CD4-positive, alpha-beta T cell treated with Interleukin-6 for 4 hours (primary cell): Measurements from ENCODE around the gene HMGCL.
A peak's percentile ranks its signal among the peaks of the same experiment; 100 is the strongest.
"Not testable (repeated sequence)": the region's sequence is repeated elsewhere in the genome, so short reads cannot be mapped to it uniquely, and the experiment has no call there.

Source experiments
- DNase-seq: peaks from one replicate; pipeline ENCODE4 v3.0.0-alpha.2; 2020; ENCODE audit warnings: mixed read lengths

The HMGCL gene

GRCh38 chr1:23797478-23798448 is 27.5 kb downstream of the HMGCL start:
- DNase-seq = no peak

DNA sequence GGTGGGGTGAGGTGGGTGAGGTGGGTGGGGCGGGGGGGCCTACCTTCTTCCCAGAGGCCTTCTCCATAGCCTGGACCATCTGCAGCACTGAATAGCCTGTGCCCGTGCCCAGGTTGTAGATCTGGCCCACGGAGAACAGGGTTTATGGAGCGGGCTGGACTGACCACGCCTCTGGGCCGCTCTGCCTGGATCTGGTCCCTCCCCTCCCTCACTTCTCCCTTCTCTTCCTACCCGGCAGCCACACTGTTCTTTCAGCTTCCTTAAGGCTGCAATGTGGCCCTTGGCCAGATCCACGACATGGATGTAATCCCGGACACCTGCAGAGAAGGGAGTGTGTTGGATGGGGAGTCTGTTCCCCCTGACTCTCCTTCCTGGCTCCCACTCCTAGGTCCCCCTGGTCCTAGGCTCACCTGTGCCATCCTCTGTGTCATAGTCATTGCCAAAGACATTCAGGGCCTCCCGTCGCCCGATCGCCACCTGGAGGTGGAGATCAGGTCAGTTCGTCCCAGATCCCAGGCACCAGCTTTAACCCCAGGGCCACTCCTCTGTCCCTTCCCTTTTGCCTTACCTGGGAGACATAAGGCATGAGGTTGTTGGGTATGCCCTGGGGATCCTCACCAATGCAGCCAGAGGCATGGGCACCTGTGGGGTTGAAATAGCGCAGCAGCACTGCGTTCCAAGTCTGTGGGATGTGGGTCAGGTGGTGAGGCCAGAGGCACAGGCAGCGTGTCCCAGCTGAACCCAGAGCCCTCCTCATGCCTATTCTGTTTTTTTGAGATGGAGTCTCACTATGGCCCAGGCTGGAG is 28.6 kb downstream of the HMGCL start:
- DNase-seq = no peak

DNA sequence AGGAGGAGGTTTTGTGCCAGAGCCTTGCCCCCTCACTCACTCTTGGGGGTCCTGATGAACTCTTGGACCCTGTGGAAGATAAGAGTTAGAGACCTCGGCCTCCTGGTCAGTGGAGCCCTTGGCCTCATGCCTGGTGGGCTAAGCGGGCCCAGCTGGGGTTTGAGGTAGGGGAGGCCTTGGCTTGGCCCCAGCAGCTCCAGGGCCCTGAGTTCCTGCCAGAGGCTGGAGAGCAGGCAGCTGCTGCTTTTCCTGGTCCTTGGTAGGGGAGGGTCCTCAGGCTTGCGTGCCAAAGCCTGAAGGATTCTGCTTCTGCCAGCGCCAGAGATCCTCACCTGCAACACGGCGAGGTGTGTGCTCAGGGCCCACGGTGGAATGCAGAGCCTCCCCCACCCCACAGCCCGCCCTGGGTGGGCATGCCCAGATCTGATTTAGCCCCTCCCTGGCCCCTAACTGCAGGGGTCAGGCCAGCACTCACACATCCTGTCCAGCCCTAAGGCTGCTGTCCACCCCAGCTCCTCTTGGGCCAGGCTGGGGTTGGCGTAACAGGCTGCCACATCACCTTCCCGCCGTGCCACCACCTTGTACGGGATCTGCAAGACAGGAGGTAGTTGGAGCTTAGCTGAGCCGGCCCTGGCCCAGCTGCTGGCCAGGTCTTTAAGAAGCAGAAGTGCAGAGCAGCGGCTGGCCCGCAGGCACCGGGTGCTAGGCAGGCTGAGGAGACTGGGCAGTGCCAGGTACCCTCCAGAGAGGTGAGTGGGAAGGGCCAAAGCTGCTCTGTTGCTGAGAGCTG is 29.4 kb downstream of the HMGCL start:
- no peak for DNase-seq

DNA sequence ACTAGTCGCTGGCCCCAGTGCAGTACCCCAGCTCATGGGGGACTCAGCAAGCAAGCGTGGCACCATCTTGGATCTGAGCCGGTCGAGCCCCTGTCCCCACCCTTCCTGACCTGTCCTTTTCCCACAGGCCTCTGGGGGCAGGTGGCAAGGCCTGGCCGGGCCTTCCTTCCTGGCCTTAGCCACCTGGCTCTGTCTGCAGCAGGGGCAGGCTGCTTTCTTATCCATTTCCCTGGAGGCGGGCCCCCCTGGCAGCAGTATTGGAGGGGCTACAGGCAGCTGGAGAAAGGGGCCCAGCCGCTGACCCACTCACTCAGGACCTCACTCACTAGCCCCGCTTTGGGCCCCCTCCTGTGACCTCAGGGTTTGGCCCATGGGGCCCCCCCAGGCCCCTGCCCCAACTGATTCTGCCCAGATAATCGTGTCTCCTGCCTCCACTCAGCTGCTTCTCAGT is 30.5 kb downstream of the HMGCL start:
- not testable (repeated sequence) for DNase-seq

DNA sequence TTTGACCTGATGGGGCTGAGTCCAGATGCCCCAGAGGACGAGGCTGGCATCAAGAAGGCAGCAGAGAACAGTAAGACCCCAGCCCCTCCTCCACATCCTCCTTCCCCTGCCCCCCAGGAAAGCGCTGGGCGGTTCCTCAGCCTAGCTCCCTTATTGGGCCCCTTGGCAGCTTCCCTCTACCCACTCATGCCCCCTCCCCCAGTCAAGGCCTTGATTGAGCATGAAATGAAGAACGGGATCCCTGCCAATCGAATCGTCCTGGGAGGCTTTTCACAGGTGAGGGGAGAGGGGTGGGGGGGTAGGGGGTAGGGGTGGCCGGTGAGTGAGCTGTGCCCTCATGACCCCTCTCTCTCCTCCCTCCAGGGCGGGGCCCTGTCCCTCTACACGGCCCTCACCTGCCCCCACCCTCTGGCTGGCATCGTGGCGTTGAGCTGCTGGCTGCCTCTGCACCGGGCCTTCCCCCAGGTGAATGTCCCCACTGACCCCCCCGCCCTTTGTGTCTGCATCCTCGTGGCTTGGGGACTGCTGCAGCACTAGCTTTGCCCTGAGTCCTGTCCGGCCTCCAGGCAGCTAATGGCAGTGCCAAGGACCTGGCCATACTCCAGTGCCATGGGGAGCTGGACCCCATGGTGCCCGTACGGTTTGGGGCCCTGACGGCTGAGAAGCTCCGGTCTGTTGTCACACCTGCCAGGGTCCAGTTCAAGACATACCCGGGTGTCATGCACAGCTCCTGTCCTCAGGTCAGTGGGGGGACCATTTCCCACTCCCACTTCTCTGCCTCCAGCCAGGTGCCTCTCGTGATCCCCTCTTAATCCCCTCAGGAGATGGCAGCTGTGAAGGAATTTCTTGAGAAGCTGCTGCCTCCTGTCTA is 31.1 kb downstream of the HMGCL start:
- DNase-seq = no peak

GRCh38 chr1:23793018-23793781 is 32.0 kb downstream of the HMGCL start:
- no peak for DNase-seq

- DNase-seq = no peak
Observed at GRCh38 chr1:23792151-23792945, 32.9 kb downstream of the HMGCL start.

DNA sequence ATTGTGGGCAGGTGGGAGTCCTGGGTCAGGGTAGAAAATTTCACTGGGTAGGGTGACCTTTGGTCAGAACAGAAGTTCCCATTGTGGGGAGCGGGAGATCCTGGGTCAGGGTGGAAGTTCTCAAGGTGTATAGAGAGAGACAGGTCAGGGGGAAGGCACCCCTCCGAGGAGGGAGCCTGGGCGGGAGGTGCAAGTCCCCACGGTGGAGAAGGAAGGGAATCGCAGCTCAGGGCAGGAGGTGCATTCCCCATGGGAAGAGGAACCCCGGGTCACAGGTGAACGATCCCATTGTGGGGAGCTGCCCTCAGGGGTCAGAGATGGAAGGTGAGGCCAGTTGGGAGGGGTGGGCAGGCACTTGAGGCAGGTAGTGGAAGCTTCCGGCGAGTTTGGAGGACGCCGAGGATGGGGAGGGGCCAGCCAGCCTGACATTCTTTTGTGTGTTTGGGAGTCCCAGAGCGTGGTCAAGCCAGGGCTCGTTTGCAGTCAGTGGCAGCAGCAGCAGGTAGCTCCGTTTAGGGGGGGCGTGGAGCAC is 33.6 kb downstream of the HMGCL start:
- DNase-seq = peak; percentile 35

DNA sequence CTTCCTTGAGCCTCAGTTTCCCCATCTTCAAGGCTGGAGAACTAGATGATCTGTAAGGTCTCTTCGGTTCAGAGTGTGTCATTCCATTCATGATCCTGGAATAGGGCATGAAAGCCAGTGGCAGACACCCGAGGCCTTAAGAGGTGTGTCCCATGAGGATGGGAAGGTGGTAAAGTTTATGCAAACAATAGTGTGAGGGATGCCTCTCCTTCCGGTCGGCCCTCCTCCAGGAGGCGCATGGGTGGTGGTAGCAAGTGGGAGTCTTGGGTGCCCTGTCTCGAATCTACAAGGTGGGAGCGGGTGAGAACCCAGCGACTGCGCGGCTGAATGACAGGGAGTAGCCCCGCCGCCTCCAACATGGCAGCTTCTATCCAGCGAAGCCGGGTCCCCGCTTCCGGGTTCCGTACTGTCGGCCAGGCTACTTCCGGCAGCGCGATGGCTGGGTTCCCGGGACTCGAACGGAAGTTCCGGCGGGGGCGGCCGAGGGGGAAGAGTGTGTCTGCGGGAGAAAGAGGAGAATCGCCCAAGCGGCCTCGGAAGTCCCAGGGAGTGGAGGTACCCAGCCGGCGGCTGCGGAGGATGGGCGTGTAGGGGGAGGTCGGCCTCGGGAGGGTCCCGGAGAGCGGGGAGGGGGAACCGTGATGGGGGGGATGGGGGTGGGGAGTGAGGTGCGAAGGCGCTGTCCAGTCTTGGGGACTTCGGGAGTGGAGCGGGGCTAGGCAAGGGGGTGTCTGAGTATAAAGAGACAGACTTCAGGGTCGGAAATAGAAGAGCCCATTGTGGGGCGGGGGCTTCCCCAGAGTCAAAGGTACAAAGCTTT is 34.3 kb downstream of the HMGCL start, which contains the start of gene LYPLA2:
Gene LYPLA2 (plus strand): TSS at position 450 of the 820 bp plus-strand sequence. CDS start 1,538 bp downstream, outside the sequence.
- DNase-seq = peak; percentile 90

- DNase-seq = no peak
Observed at GRCh38 chr1:23788695-23789094, 36.5 kb downstream of the HMGCL start.

DNA sequence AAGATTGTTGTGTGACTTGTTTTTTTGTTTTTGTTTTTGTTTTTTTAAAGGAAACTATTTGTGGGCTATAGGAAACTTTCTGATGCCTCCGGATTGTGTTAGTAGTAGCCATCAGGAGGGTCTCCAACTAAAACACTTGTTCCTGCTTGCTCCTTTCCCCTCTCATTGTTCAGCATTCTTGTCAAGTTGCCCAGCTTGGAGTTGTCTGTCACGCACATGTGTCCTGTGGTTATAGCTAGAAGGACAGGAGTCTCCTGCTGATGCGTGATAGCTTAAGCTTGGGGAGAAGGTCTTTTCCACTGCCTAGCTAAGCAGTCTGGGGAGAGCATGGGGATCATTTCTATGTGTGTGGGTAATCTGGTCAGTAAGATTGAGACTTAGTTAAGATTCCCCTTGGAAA is 37.5 kb downstream of the HMGCL start:
- no peak for DNase-seq

DNA sequence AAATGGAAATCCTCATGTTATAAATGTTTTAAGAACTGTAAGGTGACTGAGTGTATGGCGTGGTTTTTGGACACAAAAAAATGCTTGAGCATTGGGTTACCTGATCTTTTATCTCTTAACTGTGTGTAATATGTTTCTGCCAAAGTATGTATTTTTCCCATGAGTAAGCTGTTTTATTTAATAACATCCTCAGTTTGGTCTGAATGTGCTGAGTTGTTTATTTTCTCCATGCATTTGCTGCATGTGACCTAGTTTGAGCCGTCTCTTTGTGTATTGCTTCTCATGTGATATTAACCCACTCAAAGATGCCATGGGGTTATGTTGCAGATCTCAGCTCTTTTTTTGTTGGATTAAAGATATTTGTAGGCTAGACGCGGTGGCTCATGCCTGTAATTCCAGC is 40.4 kb downstream of the HMGCL start:
- no peak for DNase-seq

DNA sequence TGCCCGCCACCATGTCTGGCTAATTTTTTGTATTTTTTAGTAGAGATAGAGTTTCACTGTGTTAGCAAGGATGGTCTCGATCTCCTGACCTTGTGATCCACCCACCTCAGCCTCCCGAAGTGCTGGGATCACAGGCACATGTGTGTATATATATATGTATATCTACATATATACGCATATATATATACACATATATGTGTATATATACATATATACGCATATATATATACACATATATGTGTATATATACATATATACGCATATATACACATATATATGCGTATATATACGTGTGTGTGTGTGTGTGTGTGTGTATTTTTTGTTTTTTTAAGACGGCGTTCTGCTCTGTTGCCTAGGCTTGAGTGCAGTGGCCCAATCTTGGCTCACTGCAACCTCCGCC is 42.1 kb downstream of the HMGCL start:
- DNase-seq = not testable (repeated sequence)

DNA sequence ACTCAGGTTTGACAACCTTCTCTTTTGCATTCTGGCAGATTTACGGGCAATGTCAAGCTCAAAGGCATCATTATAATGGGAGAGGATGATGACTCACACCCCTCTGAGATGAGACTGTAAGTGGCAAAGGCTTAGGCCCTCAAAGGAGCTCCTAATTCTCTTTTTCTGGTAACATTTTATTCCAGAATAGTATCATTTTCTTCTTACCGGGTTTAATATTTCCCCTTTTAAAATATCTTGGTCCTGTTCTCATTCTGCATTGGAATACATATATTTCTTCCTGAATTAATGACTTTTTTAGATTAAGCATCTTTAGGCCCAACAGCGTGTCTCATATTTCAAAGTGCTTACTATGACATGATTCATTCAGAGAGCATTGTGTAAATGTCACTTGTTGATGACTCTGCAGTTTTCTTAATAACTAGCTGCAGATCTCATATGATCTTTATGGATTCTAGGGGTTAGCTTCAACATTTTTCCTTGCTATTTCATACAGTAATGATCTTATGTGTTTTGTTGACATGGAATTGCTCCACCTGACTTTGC is 45.3 kb downstream of the HMGCL start:
- no peak for DNase-seq

- peak; percentile 87 for DNase-seq
Observed at GRCh38 chr1:23777979-23778814, 47.0 kb downstream of the HMGCL start, which contains the start of gene PITHD1. TSS of gene PITHD1 (plus strand) at chr1:23778418. CDS start at chr1:23778516, 98 bp downstream.

GRCh38 chr1:23776217-23776616 is 49.0 kb downstream of the HMGCL start:
- no peak for DNase-seq

DNA sequence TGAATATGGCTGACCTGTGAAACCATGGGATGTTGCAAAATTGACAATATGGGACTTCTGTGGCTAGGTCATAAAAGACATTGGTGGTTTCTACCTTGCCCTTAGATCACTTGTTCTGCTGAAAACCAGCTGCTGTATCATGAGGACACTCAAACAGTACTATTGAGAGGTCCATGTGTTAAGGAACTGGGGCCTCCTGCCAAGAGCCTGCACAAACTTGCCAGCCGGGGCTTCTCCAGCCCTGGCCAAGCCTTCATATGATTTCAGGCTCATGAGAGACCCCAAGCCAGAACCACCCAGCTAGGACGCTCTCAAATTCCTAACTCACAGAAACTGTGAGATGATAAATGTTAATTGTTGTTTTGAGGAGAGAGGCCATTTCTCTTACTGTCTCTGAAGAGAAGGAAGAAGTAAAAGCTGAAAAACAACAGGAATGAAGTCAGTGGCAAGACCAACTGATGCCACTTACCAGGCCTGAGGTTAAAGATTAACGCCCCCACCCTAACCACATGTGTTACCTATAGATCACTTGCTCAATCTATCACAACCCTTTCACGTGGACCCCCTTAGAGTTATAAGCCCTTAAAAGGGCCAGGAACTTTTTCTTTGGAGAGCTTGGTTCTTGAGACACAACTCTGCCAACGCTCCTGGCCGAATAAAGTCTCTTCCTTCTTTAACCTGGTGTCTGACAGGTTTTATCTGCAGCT is 50.9 kb downstream of the HMGCL start:
- no peak for DNase-seq
